ENCODE results near the gene RHO.
"Not testable (repeated sequence)": the region's sequence is repeated elsewhere in the genome, so short reads cannot be mapped to it uniquely, and the experiment has no call there.

Gene RHO

DNA sequence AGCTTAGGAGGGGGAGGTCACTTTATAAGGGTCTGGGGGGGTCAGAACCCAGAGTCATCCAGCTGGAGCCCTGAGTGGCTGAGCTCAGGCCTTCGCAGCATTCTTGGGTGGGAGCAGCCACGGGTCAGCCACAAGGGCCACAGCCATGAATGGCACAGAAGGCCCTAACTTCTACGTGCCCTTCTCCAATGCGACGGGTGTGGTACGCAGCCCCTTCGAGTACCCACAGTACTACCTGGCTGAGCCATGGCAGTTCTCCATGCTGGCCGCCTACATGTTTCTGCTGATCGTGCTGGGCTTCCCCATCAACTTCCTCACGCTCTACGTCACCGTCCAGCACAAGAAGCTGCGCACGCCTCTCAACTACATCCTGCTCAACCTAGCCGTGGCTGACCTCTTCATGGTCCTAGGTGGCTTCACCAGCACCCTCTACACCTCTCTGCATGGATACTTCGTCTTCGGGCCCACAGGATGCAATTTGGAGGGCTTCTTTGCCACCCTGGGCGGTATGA, at the start of gene RHO:
Gene RHO, plus strand, starts transcription at position 51 of the 512 bp plus-strand sequence. Its CDS starts 95 bp downstream, at position 146.
- no peak for DNase-seq

GRCh38 chr3:129481225-129481765, 47.1 kb upstream of the RHO start:
- DNase-seq: not testable (repeated sequence)

- peak; percentile 62 to 73 for DNase-seq
Observed at GRCh38 chr3:129481766-129482332, 46.6 kb upstream of the RHO start.

DNA sequence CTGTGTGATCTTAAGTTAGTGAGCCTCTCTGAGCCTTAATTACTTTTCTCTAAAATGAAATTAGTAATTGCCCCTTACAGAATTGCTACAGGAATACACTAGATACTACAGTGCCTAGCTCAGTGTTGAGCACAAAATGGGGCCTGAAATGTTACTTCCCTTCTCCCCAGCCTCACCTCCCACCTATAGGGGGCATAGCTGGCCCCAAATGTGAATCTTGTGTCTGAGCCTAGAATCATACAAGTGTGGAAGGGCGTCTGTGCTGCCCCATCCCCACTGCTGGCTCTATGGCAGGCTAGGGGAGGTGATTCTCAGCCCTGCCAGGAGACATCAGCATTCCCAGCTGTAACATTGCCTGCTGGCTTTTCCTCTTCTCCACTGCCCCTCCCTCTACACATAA, 45.7 kb upstream of the RHO start:
- no peak for DNase-seq

- no peak for DNase-seq
Observed at GRCh38 chr3:129483870-129484269, 44.6 kb upstream of the RHO start.

- not testable (repeated sequence) for DNase-seq
Observed at GRCh38 chr3:129485146-129485545, 43.3 kb upstream of the RHO start.

DNA sequence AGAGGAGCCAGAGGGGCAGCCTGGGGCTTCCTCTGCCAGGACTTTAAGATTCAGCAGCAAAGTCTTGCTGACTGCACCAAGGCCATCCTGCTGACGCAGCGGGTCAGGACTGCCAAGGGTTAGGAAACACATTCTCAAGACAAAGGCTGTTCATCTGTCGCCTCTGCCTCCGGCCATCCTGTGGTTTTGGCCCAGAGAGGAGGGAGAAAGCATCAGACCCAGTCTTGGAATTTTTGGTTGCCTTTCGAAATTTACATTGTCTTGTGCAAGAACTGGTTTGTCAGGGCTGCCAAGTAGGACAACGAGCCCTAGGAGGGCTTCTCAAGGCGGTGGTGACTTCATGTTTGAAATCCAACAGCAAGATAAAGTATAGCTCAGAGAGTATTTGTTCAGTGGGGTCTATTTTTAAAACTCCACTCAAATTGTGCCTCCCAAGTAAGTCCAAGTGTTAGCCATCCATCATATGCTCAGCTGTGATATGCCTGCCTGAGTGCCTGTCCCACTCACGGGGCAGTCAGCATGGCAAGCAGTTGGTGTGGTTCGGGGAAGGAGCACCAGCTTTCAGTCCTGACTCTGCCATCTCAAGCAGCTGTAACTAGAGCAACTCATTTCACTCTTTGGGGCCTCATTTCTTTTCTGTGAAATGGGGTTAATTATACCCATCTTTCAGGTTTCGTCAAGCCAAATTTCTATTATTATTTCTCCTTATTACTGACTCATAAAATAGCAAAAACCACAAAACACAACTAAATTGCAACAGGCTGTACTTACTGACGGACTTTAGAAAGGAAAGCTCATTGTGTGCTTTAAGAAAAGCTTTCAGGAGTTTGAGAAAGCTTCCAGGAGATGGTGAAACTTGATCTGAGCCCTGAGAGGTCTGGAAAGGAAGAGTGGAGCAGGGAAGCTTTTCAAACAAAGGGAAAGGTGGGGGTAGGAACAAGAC, 42.4 kb upstream of the RHO start:
- peak in 1 of 2 donors; percentile 17 for DNase-seq

DNA sequence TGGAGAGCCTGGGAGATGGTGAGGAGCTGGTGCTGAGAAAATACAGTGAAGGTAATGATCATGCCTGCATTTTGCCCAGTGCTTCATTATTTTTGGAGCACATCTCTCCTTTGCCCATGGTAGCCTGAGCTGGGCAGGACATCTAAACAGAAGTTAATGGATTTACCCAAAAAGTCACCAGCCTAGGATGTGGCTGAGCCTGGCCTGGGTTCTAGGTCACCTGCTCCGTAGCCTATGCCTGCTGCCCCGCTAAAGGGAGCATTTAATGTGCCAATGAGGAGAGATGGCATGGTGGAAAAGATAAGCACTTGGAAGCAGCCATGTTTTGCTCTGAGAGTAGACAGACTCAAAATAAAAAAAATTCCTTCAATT, 41.8 kb upstream of the RHO start:
- no peak for DNase-seq

- DNase-seq: no peak
Observed at GRCh38 chr3:129487183-129487867, 41.1 kb upstream of the RHO start.

DNA sequence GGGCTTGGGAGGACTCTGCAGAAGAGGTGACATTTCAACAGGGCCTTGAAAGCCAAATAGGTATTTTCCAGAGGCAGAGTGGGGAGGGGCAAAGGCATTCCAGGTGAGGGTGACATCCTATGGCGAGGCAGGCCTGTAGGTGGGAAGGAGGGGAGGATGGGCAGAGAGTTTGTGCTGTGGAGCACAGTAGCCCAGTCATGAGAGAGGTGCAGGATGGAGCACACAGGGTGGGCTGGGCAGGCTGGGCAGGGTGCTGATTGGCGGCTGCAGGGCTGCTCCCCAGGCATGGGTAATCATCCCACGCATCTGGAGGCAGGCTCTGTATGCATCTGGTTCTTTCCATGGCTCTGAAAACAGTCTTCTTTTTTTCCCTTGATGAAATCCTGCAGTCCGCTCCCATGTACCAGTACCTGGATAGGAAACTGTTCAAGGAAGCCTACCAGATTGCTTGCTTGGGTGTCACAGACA, 40.5 kb upstream of the RHO start:
- not testable (repeated sequence) for DNase-seq

DNA sequence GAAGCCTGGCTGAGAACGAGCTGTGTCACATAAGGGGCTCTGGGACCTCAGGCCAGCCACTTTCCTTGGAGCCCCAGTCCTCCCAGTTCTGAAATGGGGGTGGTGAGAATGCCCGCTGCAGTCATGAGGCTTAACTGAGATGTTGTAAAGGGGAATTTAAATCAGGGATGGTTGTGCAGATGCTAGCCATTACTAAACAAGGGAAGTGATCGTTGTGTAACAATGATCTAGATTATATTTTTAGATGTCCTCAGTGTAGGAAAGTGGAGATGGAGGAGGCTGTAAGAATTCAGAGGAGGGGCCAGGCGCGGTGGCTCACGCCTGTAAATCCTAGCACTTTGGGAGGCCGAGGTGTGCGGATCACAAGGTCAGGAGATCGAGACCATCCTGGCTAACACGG, 39.2 kb upstream of the RHO start:
- DNase-seq: peak in 1 of 2 donors; percentile 5

DNA sequence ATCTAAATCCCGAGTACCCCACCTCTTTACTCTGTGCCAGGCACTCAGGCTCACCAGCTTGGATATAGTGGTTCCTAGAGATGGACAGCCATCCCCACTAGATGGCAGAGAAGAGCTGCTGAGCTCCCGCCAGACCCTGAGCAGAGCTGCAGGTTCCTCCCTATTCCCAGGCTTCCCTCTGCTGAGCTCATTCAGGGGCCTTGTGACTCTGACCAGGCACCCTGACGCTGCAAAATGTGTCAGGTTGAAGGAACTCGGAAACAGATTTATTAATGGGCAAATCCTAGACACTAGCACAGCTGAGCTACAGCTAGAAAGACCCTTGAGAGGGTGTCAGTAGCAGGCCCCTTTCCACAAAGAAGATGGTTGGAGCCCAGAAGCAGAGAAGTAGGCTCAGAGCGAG, 38.2 kb upstream of the RHO start:
- peak; percentile 64 to 81 for DNase-seq

DNA sequence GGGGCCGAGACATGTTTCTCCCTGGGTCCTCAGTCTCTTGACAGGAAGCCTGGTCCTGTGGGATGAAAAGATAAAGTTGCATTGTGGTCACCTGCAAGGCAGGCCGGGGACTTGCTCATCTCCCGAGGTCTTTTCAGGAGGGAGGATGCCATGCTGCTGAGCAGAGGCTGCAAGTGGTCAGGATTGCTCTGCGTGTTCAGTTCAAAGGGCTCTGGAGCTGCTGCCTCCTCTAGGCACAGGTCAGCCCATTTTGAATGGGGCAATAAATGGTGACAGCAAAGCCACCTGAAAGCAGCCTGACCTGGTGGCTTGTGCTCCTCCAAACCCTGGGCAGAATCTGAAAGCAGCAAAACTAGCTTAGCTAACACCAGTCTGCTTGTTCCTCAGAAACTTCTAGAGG, 37.4 kb upstream of the RHO start:
- DNase-seq: not testable (repeated sequence)

GRCh38 chr3:129491794-129492193, 36.6 kb upstream of the RHO start:
- peak in 1 of 2 donors; percentile 17 for DNase-seq

DNA sequence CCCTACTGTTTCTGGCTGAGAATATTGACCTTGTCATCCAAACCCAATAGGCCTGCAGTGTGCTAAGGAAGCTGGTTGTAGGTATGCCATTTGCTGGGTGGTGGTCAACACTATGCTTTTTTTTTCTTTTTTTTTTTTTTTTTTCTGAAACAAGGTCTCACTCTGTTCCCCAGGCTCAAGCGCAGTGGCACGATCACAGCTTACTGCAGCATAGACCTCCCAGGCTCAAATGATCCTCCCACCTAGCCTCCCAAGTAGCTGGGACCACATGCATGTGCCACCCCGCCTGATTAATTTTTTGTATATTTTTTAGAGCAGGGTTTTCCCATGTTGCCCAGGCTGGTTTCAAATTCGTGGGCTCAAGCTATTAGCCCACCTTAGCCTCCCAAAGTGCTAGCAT, 35.7 kb upstream of the RHO start:
- DNase-seq: no peak

GRCh38 chr3:129493206-129493605, 35.2 kb upstream of the RHO start:
- no peak for DNase-seq

- DNase-seq: not testable (repeated sequence)
Observed at GRCh38 chr3:129494499-129494898, 33.9 kb upstream of the RHO start.

DNA sequence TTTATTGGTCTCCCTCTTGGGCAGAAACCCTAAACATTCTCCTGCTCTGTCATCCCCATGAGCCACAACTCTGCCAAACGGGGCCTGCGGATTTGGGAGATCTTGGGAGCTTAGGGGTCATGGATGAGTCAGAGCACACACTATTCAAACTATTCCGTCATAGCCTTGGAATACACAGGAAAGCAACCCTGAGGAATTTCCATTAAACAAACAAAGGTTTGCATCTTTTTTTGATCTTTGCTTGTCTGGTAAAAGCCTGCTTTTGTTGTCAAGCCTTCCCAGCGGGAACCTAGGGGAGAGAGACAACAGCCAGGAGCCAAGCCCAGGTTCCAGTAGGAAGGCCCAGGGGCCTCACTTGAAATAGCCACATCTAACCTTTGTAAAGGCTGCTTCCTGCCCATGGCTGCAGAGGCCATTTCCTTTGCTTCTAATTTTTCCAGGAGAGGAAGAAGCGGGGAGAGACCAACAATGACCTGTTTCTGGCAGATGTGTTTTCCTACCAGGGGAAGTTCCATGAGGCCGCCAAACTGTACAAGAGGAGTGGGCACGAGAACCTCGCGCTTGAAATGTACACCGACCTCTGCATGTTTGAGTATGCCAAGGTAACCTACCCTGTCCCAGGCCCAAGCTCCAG, 33.3 kb upstream of the RHO start:
- not testable (repeated sequence) for DNase-seq

- not testable (repeated sequence) for DNase-seq
Observed at GRCh38 chr3:129497876-129498275, 30.6 kb upstream of the RHO start.

- not testable (repeated sequence) for DNase-seq
Observed at GRCh38 chr3:129498603-129499488, 29.6 kb upstream of the RHO start.

DNA sequence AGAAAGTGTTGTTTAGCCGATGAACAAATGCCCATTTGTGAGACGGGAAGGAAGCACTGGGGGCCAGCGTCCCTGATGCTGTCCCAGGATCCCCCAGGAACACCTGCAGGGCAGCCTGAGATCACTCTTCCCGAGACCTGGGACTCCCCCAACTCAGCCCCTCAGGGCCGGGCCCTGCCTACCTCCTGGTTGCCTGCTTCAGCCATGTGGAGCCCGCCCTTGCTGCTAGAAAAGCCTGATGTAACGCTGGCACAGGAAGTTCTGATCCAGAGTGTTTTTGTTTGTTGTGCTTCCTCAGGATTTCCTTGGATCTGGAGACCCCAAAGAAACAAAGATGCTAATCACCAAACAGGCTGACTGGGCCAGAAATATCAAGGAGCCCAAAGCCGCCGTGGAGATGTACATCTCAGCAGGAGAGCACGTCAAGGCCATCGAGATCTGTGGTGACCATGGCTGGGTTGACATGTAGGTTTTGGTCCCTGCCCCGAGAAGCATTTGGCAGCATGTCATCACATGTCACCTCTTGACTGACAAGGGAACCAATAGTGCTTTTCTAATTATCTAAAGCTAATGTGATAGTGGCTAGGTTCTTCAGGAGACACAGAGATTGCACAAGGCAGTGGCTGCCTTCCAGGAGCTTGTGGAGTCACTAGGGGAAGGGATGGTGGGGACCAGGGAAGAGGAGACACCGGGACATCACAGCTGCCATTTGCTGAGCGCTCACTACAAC, 28.7 kb upstream of the RHO start:
- DNase-seq: not testable (repeated sequence)

Measured in CD4-positive, alpha-beta T cell treated with Interleukin-1 beta for 1 hour (primary cell).